ENCODE data around the gene ATP2A3.

DNA sequence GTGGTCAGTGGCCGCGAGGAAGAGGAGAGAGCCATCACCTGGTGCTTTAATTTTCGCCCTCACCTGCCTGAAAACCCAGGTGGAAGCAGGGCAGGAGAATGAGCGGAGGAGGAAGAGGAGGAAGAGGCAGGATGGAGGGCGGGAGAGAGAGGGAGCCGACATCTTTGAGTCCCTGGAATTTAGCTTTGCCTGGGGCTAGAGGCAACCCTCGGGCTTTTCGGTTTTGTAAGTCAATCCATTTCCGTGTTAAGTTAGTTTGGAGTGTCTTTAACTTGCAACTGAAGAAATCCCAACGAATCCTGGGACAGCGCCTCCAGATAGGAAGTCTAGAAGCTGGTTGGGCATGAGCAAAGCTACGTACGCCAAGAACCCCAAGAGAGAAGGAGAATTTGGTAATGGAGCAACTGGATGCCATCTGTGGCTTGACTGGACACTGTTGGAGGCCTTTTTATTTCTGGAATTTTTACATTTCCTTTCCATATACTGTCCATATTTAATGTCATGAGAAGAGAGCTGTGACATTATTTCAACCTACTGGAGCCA lies 36.9 kb upstream of the ATP2A3 start:
- TF ChIP-seq GATA3 (IDR thresholded peaks at IDR 0.05; ENCODE audit: low read depth, low read length), result no peak
- TF ChIP-seq GATA2 (IDR thresholded peaks at IDR 0.05; ENCODE audit: low read depth, low read length), result no peak
